Activated CD8-positive, alpha-beta T cell treated with anti-CD3 and anti-CD28 coated beads, Interleukin-2, amount 10 ng/mL, durations not matched to agents 7 days and 5 days (primary cell): ENCODE data around the gene NR6A1. TPM values are rescaled to one million over a fixed set of nuclear protein-coding genes. Genes with fewer than 3 reads are reported as not detected.

Source experiments
- ATAC-seq: fragments of 150-1000 bp; cut with Tn5 transposase; one replicate; pipeline ENCODE4 v1.10.0; 2021; ENCODE audit warnings: moderate library complexity
- CTCF ChIA-PET: fragments of 350-600 bp; sonication (Branson Sonifier 250); formaldehyde crosslinking; loops from one replicate; lab custom pipeline; 2021; ENCODE audit warnings: antibody characterized with exemption; lab: Charles Lee
- POLR2A ChIA-PET: fragments of 350-600 bp; sonication (Branson Sonifier 250); formaldehyde crosslinking; loops from one replicate; lab custom pipeline; 2021; ENCODE audit warnings: antibody characterized with exemption; lab: Charles Lee
- DNase-seq: peaks from one replicate; pipeline ENCODE4 v3.0.0-alpha.2; 2020
- H3K27ac Mint-ChIP-seq: one replicate; pipeline ENCODE4 v1.8.0; 2021; ENCODE audit warnings: mild to moderate bottlenecking, mixed read lengths
- H3K27me3 Mint-ChIP-seq: one replicate; pipeline ENCODE4 v1.8.0; 2021; ENCODE audit warnings: low read depth, mixed read lengths
- H3K36me3 Mint-ChIP-seq: one replicate; pipeline ENCODE4 v1.8.0; 2021; ENCODE audit warnings: low read depth, mixed read lengths
- H3K4me1 Mint-ChIP-seq: one replicate; pipeline ENCODE4 v1.8.0; 2021; ENCODE audit warnings: low read depth, mixed read lengths
- H3K4me3 Mint-ChIP-seq: one replicate; pipeline ENCODE4 v1.8.0; 2021; ENCODE audit warnings: mild to moderate bottlenecking, mixed read lengths
- H3K9me3 Mint-ChIP-seq: one replicate; pipeline ENCODE4 v1.8.0; 2022; ENCODE audit warnings: mixed read lengths; ENCODE audit not compliant: insufficient read depth
- total RNA-seq, 2 experiments: library from RNA; stranded (reverse); gene quantifications; one replicate each; pipeline ENCODE4 v1.2.3, GENCODE V29; 2021

Gene NR6A1
- under 1 TPM; 0.18 to 0.26 TPM for total RNA-seq

DNA sequence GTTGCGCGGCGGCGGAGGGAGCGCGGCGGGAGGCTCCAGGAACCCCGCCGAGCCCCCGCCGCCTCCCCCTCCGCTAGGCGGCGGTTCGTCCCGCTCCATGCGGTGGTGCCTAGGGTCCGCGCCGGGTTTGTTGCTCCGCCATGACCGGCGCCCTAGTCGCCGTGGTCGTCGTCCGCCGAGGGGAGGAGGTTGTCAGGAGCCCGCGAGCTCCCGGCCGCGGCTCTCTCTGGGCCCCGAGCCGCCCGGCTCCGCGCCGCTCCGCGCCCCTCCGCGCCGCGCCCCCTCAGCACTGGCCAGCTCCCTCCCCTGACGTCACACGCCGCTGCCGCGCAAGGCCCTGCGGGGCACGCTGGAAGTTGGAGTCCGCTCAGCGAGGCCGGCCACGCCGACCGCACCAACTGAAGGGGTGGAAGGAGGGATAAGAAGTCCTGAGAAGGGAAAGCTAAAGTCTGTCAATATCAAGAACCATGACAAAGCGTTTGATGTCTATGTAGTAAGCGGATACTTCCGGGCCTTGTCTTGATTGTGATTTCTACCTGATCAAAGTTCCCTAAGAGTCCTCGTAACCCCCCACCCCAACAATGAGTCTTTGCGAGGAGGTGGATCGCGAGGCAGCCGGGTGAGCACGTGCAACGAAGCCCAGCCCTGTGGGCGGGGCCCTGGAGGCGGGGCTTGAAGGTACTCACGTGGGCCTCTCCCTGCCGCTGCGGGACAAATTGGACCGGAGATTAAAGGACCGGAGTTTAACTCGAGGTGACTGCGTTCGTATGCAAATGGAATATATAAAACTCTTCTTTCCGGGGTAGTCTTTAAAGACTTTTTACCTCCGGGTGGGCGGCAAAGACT lies at the start of gene NR6A1:
NR6A1 (minus strand) TSS at position 291 of the 846 bp plus-strand sequence.
- Mint-ChIP-seq H3K4me3 (peak within 1 kb of the TSS; percentile 82), H3K27ac (peak within 1 kb of the TSS; percentile 88), H3K36me3 (peaks cover 1% of the 10 kb centered on the region), H3K27me3 (peaks cover 58% of the 10 kb centered on the region), H3K9me3 (no peaks in the 10 kb centered on the region), H3K4me1 (peaks cover 48% of the 10 kb centered on the region)
- CTCF ChIA-PET: interaction anchor here (0.8 to 12.6 kb wide), 14 partner anchors 12 to 606 kb away, joined by 3 to 316 read pairs (median 4); partner anchors contain the start of genes ARPC5L, RPL35 and WDR38
- DNase-seq (peak; percentile 95), ATAC-seq (peak; percentile 94)
- POLR2A ChIA-PET: interaction anchor here (0.6 to 1.4 kb wide), 4 partner anchors 81 to 968 kb away, joined by 3 to 6 read pairs (median 4); partner anchors contain the start of genes HSPA5 and WDR38

DNA sequence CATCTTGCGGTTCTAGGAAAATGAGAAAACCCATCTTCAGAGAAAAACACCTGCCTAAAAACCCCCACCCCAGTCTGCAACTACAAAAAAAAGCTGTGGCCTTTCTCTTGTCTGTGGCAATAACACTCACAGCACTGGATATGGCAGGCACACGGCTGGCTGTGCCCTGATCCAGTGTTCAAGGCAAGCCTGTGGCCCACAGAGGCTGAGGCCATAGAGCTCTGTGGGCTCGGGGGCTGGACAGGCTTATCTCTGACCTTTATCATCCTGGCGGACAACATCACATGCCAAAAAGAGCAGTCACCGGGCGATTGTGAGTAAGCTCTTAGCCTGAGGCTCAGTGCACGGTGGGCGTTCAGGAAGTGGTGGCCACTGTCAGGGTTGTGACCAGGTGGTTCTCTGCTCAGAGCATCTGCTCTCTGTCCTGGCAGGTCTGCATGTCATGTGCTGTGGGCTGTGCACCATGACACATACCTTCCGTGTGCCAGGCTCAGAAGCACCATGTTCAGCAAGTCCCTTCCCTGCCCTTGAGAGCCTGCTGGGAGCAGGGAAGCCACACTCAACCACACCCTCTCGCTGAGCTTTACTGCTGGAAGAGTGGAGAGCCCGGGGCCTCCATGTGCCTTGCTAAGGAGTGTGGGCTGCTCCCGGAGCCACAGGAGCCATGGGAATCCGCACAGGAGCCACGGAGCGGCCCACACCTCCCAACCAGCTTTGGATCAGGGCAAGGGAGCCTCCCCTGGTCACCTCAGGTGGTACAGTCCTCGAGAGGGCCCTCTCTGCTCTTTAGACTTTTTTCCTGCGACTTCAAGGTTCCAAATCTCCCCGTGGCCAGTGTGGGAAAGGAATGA lies 47.5 kb upstream of the NR6A1 start:
- Mint-ChIP-seq H3K4me1 (peaks cover 19% of the 10 kb centered on the region), H3K4me3 (no peak overlapping the region), H3K36me3 (no peaks in the 10 kb centered on the region), H3K9me3 (no peaks in the 10 kb centered on the region), H3K27me3 (peaks cover 4% of the 10 kb centered on the region), H3K27ac (no peak overlapping the region)
- ATAC-seq (peak; percentile 72), DNase-seq (peak; percentile 39)
- ChIA-PET POLR2A (no interaction called here), CTCF (interaction anchor here (1.0 to 3.0 kb wide), 4 partner anchors 11 to 47 kb away, joined by 3 to 16 read pairs (median 7); partner anchors contain the start of genes NR6A1 and WDR38)

DNA sequence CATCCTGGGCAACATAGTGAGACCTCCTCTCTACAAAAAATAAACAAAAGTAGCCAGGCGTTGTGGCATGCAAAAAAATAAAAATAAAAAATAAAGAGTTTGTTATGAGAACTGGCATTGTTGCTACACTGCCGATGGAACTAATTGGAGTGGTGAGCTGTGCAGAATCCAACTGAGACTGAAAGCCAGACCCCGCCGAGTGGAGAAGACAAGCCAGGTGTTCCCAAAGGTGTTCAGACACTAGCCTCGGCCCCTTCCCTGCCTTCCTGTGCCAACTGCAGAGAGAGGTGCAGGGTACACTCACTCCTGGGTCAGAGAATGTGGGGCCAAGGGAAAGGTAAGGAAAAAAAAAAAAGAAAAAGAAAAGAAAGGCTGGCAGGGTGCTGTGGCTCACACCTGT lies 44.5 kb upstream of the NR6A1 start:
- ATAC-seq: no peak

GRCh38 chr9:124814164-124814535 lies 43.0 kb upstream of the NR6A1 start:
- no peaks in the 10 kb centered on the region for H3K36me3 Mint-ChIP-seq
- ATAC-seq (no peak), DNase-seq (no peak)
- no peak overlapping the region for H3K27ac Mint-ChIP-seq
- POLR2A ChIA-PET: no interaction called here
- H3K27me3 Mint-ChIP-seq: peaks cover 3% of the 10 kb centered on the region
- CTCF ChIA-PET: interaction anchor here (1.7 kb wide), 1 partner anchor 39 kb away, joined by 5 read pairs; no protein-coding TSS in a partner anchor
- peaks cover 16% of the 10 kb centered on the region for H3K4me1 Mint-ChIP-seq
- H3K4me3 Mint-ChIP-seq: no peak overlapping the region
- H3K9me3 Mint-ChIP-seq: no peaks in the 10 kb centered on the region

More for the DNA sequence above, 44.5 kb upstream of the NR6A1 start:
- no peak overlapping the region for H3K27ac Mint-ChIP-seq
- peaks cover 19% of the 10 kb centered on the region for H3K4me1 Mint-ChIP-seq
- ChIA-PET POLR2A (no interaction called here), CTCF (no interaction called here)
- DNase-seq: no peak
- H3K27me3 Mint-ChIP-seq: peaks cover 3% of the 10 kb centered on the region
- no peak overlapping the region for H3K4me3 Mint-ChIP-seq
- H3K9me3 Mint-ChIP-seq: no peaks in the 10 kb centered on the region
- H3K36me3 Mint-ChIP-seq: no peaks in the 10 kb centered on the region

GRCh38 chr9:124813501-124814163 lies 42.5 kb upstream of the NR6A1 start:
- peaks cover 3% of the 10 kb centered on the region for H3K27me3 Mint-ChIP-seq
- no peaks in the 10 kb centered on the region for H3K9me3 Mint-ChIP-seq
- no peak overlapping the region for H3K4me3 Mint-ChIP-seq
- no peak overlapping the region for H3K27ac Mint-ChIP-seq
- ChIA-PET POLR2A (no interaction called here), CTCF (interaction anchor here (0.8 to 1.7 kb wide), 2 partner anchors 38 to 39 kb away, joined by 3 to 5 read pairs; no protein-coding TSS in a partner anchor)
- no peak for ATAC-seq
- DNase-seq: no peak
- H3K36me3 Mint-ChIP-seq: no peaks in the 10 kb centered on the region
- H3K4me1 Mint-ChIP-seq: peaks cover 12% of the 10 kb centered on the region

DNA sequence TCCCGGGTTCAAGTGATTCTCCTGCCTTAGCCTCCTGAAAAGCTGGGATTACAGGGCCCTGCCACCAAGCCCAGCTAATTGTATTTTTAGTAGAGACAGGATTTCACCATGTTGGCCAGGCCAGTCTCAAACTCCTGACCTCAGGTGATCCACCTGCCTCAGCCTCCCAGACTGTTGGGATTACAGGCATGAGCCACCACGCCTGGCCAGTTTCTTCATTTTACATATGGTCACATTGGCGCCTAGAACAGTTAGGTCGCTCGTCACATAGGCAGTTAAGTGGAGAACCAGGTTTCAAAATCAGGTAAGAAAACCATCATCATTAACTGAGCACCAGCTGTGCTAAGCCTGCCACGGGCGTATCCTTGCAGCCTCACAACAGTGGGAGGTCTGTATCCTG lies 41.9 kb upstream of the NR6A1 start:
- Mint-ChIP-seq H3K27ac (no peak overlapping the region), H3K36me3 (no peaks in the 10 kb centered on the region), H3K9me3 (no peaks in the 10 kb centered on the region), H3K4me1 (peaks cover 6% of the 10 kb centered on the region), H3K27me3 (peaks cover 3% of the 10 kb centered on the region), H3K4me3 (no peak overlapping the region)
- no peak for DNase-seq
- ATAC-seq: no peak
- ChIA-PET CTCF (interaction anchor here (0.8 kb wide), 1 partner anchor 39 kb away, joined by 3 read pairs; no protein-coding TSS in a partner anchor), POLR2A (no interaction called here)

GRCh38 chr9:124812441-124812876 lies 41.3 kb upstream of the NR6A1 start:
- Mint-ChIP-seq H3K4me1 (peaks cover 5% of the 10 kb centered on the region), H3K9me3 (no peaks in the 10 kb centered on the region), H3K27ac (no peak overlapping the region), H3K27me3 (peaks cover 3% of the 10 kb centered on the region), H3K4me3 (no peak overlapping the region), H3K36me3 (no peaks in the 10 kb centered on the region)
- ChIA-PET CTCF (interaction anchor here (0.9 kb wide), 1 partner anchor 40 kb away, joined by 3 read pairs; no protein-coding TSS in a partner anchor), POLR2A (no interaction called here)
- ATAC-seq (no peak), DNase-seq (no peak)

- ATAC-seq: no peak
These were observed 39.7 kb upstream of the NR6A1 start for GRCh38 chr9:124810663-124811355.

DNA sequence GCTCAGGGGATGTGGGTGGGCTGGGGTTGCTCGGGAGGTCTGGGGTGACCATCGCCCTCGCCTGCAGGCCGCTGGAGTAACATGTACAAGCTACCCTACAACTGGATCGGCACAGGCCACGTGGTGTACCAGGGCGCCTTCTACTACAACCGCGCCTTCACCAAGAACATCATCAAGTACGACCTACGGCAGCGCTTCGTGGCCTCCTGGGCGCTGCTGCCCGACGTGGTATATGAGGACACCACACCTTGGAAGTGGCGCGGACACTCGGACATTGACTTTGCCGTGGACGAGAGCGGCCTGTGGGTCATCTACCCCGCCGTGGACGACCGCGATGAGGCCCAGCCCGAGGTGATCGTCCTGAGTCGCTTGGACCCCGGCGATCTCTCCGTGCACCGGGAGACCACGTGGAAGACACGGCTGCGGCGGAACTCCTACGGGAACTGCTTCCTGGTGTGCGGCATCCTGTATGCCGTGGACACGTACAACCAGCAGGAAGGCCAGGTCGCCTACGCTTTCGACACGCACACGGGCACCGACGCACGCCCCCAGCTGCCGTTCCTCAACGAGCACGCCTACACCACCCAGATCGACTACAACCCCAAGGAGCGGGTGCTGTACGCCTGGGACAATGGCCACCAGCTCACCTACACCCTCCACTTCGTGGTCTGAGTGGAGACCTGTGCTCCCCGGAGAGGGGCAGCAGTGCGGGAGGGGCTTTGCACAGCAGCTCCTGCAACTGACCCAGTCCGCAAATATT lies 38.8 kb upstream of the NR6A1 start:
- Mint-ChIP-seq H3K9me3 (no peaks in the 10 kb centered on the region), H3K36me3 (no peaks in the 10 kb centered on the region), H3K27me3 (no peaks in the 10 kb centered on the region), H3K4me1 (no peaks in the 10 kb centered on the region), H3K4me3 (no peak overlapping the region), H3K27ac (no peak overlapping the region)
- ATAC-seq (no peak), DNase-seq (no peak)
- ChIA-PET POLR2A (no interaction called here), CTCF (no interaction called here)

More at GRCh38 chr9:124810663-124811355, 39.7 kb upstream of the NR6A1 start:
- H3K4me1 Mint-ChIP-seq: no peaks in the 10 kb centered on the region
- DNase-seq: no peak
- no peak overlapping the region for H3K27ac Mint-ChIP-seq
- no peak overlapping the region for H3K4me3 Mint-ChIP-seq
- no peaks in the 10 kb centered on the region for H3K27me3 Mint-ChIP-seq
- CTCF ChIA-PET: no interaction called here
- H3K36me3 Mint-ChIP-seq: no peaks in the 10 kb centered on the region
- H3K9me3 Mint-ChIP-seq: no peaks in the 10 kb centered on the region
- POLR2A ChIA-PET: no interaction called here

DNA sequence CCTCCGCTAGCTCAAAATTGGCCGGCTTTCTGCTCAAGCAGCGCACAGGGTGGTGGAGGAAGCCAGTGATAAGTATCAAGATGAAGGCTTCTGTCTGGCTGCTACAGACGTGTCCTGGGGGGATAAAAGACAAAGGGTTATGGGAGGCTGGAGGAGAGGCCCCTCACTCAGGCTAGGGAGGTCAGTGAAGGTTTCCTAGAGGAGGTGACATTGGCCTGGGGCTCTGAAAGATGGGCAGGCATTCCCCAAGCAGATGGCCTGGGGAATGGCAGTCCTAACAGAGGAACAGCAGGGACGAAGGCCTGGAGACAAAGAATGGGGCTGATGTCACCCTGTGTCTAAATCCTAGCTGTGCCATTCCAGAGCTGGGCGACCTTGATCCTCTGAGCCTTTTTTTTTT lies 38.1 kb upstream of the NR6A1 start:
- Mint-ChIP-seq H3K36me3 (no peaks in the 10 kb centered on the region), H3K4me1 (no peaks in the 10 kb centered on the region), H3K9me3 (no peaks in the 10 kb centered on the region), H3K27me3 (no peaks in the 10 kb centered on the region), H3K27ac (no peak overlapping the region), H3K4me3 (no peak overlapping the region)
- DNase-seq (no peak), ATAC-seq (no peak)
- CTCF ChIA-PET: interaction anchor here (0.9 kb wide), 1 partner anchor 44 kb away, joined by 3 read pairs; the partner anchor contains the start of gene WDR38
- POLR2A ChIA-PET: no interaction called here
